GM03348 (cell line): Measurements from ENCODE around the gene BCAS3.

Experiments used
- DNase-seq: peaks from one replicate; pipeline ENCODE4 v3.0.0; 2012; ENCODE audit warnings: low spot score

BCAS3 gene

GRCh38 chr17:61383689-61384201 is 706.1 kb downstream of the BCAS3 start:
- DNase-seq, result no peak

GRCh38 chr17:61384354-61384691 is 706.7 kb downstream of the BCAS3 start:
- no peak for DNase-seq

GRCh38 chr17:61384692-61385576 is 707.3 kb downstream of the BCAS3 start:
- no peak for DNase-seq

GRCh38 chr17:61385577-61386236 is 708.1 kb downstream of the BCAS3 start:
- no peak for DNase-seq

- no peak for DNase-seq
Measured at GRCh38 chr17:61386251-61386650, 708.6 kb downstream of the BCAS3 start.

- no peak for DNase-seq
Measured at GRCh38 chr17:61387011-61387410, 709.4 kb downstream of the BCAS3 start.

GRCh38 chr17:61387511-61388305 is 710.1 kb downstream of the BCAS3 start:
- DNase-seq, result no peak

- no peak for DNase-seq
Measured at GRCh38 chr17:61388561-61389356, 711.1 kb downstream of the BCAS3 start.

GRCh38 chr17:61389670-61390478 is 712.2 kb downstream of the BCAS3 start:
- DNase-seq, result peak; percentile 87

- DNase-seq, result no peak
Measured at GRCh38 chr17:61390479-61390791, 712.8 kb downstream of the BCAS3 start.

- DNase-seq, result no peak
Measured at GRCh38 chr17:61391595-61392291, 714.1 kb downstream of the BCAS3 start.

- DNase-seq, result no peak
Measured at GRCh38 chr17:61392679-61393078, 715.0 kb downstream of the BCAS3 start.

GRCh38 chr17:61393550-61393903 is 715.9 kb downstream of the BCAS3 start:
- DNase-seq, result no peak

- no peak for DNase-seq
Measured at GRCh38 chr17:61393904-61394629, 716.4 kb downstream of the BCAS3 start.

GRCh38 chr17:61394630-61395408 is 717.2 kb downstream of the BCAS3 start:
- DNase-seq, result no peak

- no peak for DNase-seq
Measured at GRCh38 chr17:61395409-61395982, 717.8 kb downstream of the BCAS3 start.

GRCh38 chr17:61395983-61396585 is 718.4 kb downstream of the BCAS3 start:
- no peak for DNase-seq

GRCh38 chr17:61396586-61397085 is 719.0 kb downstream of the BCAS3 start:
- no peak for DNase-seq
